Neutrophil (primary cell): Measurements from ENCODE around the gene DLGAP3.

Source experiments
- H3K27ac ChIP-seq: fragments of 200-600 bp; sonication (generic); 2 replicates; pipeline ENCODE4 v1.5.1; 2016; ENCODE audit warnings: mild to moderate bottlenecking, moderate library complexity
- H3K27me3 ChIP-seq: fragments of 200-600 bp; sonication (generic); 2 replicates; pipeline ENCODE4 v1.6.0; 2016; ENCODE audit warnings: mild to moderate bottlenecking
- H3K36me3 ChIP-seq: fragments of 200-600 bp; sonication (generic); 2 replicates; pipeline ENCODE4 v1.5.1; 2017
- H3K4me1 ChIP-seq, 2 experiments: fragments of 200-600 bp in 1 of 2; sonication (generic) in 1 of 2; 1 replicate in 1 of 2; 2 replicates in 1 of 2; pipeline versions ENCODE4 v1.5.1 to v1.6.1; 2013 to 2016; ENCODE audit warnings: low read depth in 1 of 2, low read length in 1 of 2, mild to moderate bottlenecking in 1 of 2, moderate library complexity in 1 of 2; ENCODE audit not compliant: control insufficient read depth in 1 of 2, insufficient read depth in 1 of 2
- H3K4me3 ChIP-seq, 2 experiments: fragments of 200-600 bp in 1 of 2; sonication (generic) in 1 of 2; 1 replicate in 1 of 2; 2 replicates in 1 of 2; pipeline ENCODE4 v1.5.1; 2013 to 2016; ENCODE audit warnings: low read depth in 1 of 2, low read length in 1 of 2, mild to moderate bottlenecking in 1 of 2, moderate library complexity in 1 of 2
- H3K9me3 ChIP-seq: fragments of 200-600 bp; sonication (generic); 2 replicates; pipeline ENCODE4 v1.5.1; 2016
- CTCF ChIP-seq: fragments of 200-600 bp; sonication (generic); IDR thresholded peaks from 2 replicates; pipeline ENCODE4 v1.5.1; 2016; ENCODE audit warnings: antibody characterized with exemption

Gene DLGAP3

GRCh38 chr1:34928066-34928696 lies 1.3 kb downstream of the DLGAP3 start:
- no peak overlapping the region for H3K27ac ChIP-seq
- peaks cover 99% of the 10 kb centered on the region for H3K27me3 ChIP-seq
- H3K9me3 ChIP-seq: no peaks in the 10 kb centered on the region
- no peak for TF ChIP-seq CTCF
- H3K36me3 ChIP-seq: no peaks in the 10 kb centered on the region
- H3K4me1 ChIP-seq: peaks cover 0 to 7% of the 10 kb centered on the region in 2 experiments
- H3K4me3 ChIP-seq: no peak overlapping the region

DNA sequence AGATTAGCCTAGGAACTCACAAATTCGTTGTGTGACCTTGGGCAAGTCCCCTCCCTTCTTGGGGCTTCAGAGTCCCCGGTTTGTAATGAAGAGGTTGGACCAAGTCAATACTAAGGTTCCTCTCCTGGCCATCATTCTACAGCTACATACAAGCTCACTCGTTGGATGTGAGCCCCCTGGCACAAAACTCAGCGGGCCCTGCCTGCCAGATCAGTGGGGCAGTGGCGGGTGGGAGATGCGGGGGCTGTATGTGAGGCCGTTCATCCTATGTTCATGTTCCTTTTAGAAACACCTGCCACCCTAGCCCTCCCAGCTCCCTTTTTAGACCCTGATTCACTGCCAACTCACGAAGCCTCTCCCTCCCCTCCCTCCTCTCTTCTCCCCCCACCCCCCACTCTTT lies 2.1 kb downstream of the DLGAP3 start:
- no peaks in the 10 kb centered on the region for H3K9me3 ChIP-seq
- H3K27me3 ChIP-seq: peaks cover 100% of the 10 kb centered on the region
- peaks cover 0 to 7% of the 10 kb centered on the region in 2 experiments for H3K4me1 ChIP-seq
- no peak overlapping the region for H3K27ac ChIP-seq
- no peak overlapping the region for H3K4me3 ChIP-seq
- TF ChIP-seq CTCF: no peak
- H3K36me3 ChIP-seq: no peaks in the 10 kb centered on the region

DNA sequence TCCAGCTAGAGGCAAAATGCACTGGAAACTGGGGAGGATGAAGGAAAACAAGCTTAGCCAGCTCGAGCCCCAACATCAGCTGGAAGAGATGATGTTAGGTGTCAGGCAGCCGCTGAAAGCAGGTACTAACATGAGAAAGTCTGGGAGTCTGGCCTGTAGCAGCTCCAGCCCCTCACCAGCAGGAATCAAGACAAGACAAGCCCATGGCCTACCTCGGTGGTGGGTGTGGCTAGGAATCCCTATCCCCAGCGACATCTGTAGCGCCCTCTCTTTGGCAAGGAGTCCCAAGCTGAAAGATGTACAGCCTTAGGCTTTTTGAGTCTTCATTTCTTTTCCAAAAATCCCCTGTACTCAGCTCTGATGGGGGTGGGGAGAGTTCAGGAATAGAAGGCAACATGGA lies 2.6 kb downstream of the DLGAP3 start:
- H3K4me1 ChIP-seq: peaks cover 0 to 7% of the 10 kb centered on the region in 2 experiments
- no peak overlapping the region for H3K4me3 ChIP-seq
- H3K27me3 ChIP-seq: peaks cover 100% of the 10 kb centered on the region
- no peak overlapping the region for H3K27ac ChIP-seq
- H3K36me3 ChIP-seq: no peaks in the 10 kb centered on the region
- no peaks in the 10 kb centered on the region for H3K9me3 ChIP-seq
- no peak for TF ChIP-seq CTCF

GRCh38 chr1:34926156-34926555 lies 3.3 kb downstream of the DLGAP3 start:
- H3K27ac ChIP-seq: no peak overlapping the region
- H3K4me3 ChIP-seq: no peak overlapping the region
- H3K36me3 ChIP-seq: no peaks in the 10 kb centered on the region
- no peak for TF ChIP-seq CTCF
- no peaks in the 10 kb centered on the region for H3K9me3 ChIP-seq
- H3K4me1 ChIP-seq: peaks cover 0 to 7% of the 10 kb centered on the region in 2 experiments
- H3K27me3 ChIP-seq: peaks cover 100% of the 10 kb centered on the region

DNA sequence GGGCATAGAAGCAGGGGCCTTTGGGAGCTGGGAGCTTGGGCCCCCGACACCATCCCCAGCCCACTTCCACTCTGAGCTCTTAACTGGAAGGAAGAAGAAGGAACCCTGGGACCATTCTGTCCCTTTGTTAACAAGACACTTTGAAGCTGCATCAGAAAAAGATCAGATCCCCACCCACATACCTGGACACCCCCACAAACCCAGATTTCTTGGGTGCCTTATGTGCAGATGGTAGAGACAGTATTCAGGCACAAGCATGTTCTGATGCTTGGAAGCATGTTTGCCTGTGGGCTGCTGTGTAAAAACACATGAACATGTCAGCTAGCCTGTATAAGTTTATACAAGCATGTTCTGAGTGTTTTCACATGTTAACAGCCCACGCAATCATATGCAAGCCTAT lies 3.7 kb downstream of the DLGAP3 start:
- no peak overlapping the region for H3K4me3 ChIP-seq
- no peaks in the 10 kb centered on the region for H3K9me3 ChIP-seq
- H3K27ac ChIP-seq: no peak overlapping the region
- peaks cover 100% of the 10 kb centered on the region for H3K27me3 ChIP-seq
- no peak for TF ChIP-seq CTCF
- H3K4me1 ChIP-seq: peaks cover 0 to 7% of the 10 kb centered on the region in 2 experiments
- H3K36me3 ChIP-seq: no peaks in the 10 kb centered on the region
